AG09309 (cell line): Measurements from ENCODE around the gene ANXA4.

ENCODE experiments used
- DNase-seq: peaks from one replicate; pipeline ENCODE4 v3.0.0-alpha.2; 2010; ENCODE audit warnings: low read depth
- H3K4me3 ChIP-seq: 2 replicates; pipeline ENCODE4 v1.5.1; 2011; ENCODE audit warnings: mild to moderate bottlenecking, low read depth, low read length, moderate library complexity; ENCODE audit not compliant: control insufficient read depth
- TF ChIP-seq, protein P1 (sequence below): IDR thresholded peaks from 2 replicates; pipeline ENCODE4 v1.5.1; 2011; ENCODE audit warnings: mild to moderate bottlenecking, low read depth, low read length, inconsistent platforms; ENCODE audit not compliant: insufficient read depth, control insufficient read depth; ENCODE audit errors: missing control alignments

Gene ANXA4

GRCh38 chr2:69836316-69836715, 94.4 kb downstream of the ANXA4 start:
- DNase-seq, result no peak
- no peak overlapping the region for H3K4me3 ChIP-seq
- TF ChIP-seq, protein P1, sequence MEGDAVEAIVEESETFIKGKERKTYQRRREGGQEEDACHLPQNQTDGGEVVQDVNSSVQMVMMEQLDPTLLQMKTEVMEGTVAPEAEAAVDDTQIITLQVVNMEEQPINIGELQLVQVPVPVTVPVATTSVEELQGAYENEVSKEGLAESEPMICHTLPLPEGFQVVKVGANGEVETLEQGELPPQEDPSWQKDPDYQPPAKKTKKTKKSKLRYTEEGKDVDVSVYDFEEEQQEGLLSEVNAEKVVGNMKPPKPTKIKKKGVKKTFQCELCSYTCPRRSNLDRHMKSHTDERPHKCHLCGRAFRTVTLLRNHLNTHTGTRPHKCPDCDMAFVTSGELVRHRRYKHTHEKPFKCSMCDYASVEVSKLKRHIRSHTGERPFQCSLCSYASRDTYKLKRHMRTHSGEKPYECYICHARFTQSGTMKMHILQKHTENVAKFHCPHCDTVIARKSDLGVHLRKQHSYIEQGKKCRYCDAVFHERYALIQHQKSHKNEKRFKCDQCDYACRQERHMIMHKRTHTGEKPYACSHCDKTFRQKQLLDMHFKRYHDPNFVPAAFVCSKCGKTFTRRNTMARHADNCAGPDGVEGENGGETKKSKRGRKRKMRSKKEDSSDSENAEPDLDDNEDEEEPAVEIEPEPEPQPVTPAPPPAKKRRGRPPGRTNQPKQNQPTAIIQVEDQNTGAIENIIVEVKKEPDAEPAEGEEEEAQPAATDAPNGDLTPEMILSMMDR, result no peak

GRCh38 chr2:69837533-69837932, 95.6 kb downstream of the ANXA4 start:
- TF ChIP-seq, protein P1, result no peak
- DNase-seq, result no peak
- no peak overlapping the region for H3K4me3 ChIP-seq

DNA sequence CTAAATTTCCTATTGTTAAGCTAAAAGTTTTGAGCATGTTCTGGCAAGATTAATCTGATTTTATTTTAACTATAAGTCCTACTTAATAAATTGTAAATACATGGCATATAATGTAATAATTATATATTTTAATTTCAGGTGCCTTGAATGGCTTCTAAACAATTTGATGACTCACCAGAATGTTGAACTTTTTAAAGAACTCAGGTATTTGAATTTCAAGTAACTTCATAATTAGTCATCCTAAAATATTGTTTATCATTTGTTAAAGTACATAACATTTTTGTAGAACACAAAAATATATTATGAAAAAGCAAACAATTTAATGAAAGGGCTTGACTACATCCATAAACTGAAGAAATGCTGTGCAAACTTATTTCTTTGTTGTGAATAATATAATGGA, 102.1 kb downstream of the ANXA4 start:
- no peak overlapping the region for H3K4me3 ChIP-seq
- TF ChIP-seq, protein P1, result no peak
- no peak for DNase-seq

- H3K4me3 ChIP-seq, result no peak overlapping the region
- TF ChIP-seq, protein P1, result no peak
- no peak for DNase-seq
Observed at GRCh38 chr2:69844560-69844959, 102.6 kb downstream of the ANXA4 start.

DNA sequence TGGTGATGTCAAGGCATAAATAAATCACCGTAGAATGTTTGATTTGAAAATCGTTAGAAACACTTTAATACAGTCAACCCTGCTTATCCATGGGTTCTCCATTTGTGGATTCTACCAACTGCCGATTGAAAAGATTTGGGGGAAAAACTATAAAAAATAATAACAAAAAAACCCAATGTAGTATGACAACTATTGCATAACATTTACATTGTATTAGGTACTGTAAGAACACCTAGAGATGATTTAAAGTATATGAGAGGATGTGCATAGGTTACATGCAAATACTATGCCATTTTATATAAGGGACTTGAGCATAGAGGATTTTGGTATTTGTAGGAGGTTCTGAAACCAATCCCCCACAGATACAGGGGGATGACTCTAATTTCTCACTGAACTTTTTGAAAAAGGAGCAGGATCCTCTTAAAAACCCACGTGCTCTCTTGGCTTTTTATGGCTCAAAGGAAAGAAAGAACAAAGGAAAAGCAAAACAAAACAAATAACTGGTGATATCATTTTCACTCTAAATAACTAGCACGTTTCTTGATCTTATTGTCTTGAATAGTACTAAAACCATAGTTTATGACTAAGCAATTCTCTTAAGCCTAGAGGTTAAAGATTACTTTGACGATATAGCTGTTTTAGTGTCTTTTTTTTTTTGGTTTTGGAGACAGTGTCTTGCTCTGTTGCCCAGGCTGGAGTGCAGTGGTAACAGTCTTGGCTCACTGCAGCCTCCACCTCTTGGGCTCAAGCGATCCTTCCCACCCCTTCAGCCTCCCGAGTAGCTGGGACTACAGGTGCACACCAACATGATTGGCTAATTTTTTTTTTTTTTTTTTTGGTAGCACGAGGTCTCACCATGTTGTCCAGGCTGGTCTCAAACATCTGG, 104.5 kb downstream of the ANXA4 start:
- DNase-seq, result no peak
- no peak overlapping the region for H3K4me3 ChIP-seq
- TF ChIP-seq, protein P1, result no peak

- TF ChIP-seq, protein P1, result no peak
- DNase-seq, result no peak
- no peak overlapping the region for H3K4me3 ChIP-seq
Observed at GRCh38 chr2:69847068-69847828, 105.3 kb downstream of the ANXA4 start.
